Measurements from ENCODE around the gene PTPRM.

DNA sequence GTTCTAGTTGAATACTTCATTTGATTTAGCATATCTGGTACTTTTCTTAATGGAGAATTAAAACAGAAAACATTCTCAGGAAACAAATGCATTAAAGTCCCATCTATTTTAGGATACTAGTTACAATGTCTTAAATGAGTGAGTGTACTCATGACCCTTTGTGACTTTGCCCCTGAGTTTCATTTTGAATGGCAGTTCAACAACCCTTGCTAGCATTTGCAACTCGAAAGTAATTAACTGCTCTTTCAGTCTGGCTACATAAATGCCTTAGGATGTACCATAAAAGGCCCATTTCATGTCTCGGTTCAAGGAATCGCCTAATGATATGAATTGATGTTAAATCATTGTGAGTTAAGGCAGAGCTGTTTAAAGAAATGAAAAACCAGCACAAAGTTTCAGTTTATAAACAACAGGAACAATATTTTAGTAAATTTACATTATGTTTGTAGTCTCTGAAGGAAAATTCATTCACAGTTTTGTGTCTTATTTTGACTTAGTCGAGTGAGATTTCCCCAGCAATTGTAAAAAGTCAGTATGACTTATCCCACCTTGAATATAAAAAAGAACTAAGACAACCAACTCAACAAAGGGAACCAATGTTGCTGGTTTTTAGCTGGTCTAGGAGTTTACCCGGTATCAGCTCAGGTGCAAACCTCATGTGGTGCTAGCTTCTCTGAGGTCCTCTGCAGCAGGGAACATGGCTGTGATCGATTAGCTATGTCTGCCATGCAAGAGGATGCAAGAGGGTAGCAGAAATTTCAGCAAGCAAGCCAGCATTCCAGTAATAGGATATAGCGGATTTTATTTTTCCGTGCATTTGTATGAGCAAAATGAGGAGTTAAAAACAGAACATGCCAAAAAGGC, 386.2 kb downstream of the PTPRM start:
- TF ChIP-seq, protein P1, sequence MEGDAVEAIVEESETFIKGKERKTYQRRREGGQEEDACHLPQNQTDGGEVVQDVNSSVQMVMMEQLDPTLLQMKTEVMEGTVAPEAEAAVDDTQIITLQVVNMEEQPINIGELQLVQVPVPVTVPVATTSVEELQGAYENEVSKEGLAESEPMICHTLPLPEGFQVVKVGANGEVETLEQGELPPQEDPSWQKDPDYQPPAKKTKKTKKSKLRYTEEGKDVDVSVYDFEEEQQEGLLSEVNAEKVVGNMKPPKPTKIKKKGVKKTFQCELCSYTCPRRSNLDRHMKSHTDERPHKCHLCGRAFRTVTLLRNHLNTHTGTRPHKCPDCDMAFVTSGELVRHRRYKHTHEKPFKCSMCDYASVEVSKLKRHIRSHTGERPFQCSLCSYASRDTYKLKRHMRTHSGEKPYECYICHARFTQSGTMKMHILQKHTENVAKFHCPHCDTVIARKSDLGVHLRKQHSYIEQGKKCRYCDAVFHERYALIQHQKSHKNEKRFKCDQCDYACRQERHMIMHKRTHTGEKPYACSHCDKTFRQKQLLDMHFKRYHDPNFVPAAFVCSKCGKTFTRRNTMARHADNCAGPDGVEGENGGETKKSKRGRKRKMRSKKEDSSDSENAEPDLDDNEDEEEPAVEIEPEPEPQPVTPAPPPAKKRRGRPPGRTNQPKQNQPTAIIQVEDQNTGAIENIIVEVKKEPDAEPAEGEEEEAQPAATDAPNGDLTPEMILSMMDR (IDR thresholded peaks at IDR 0.05) = no peak
- no peak for TF ChIP-seq POLR2A (IDR thresholded peaks at IDR 0.05)
